AG09319 (cell line): ENCODE measurements around the gene KCNJ12.
A peak's percentile ranks its signal among the peaks of the same experiment; 100 is the strongest.
"Not testable (repeated sequence)": the region's sequence is repeated elsewhere in the genome, so short reads cannot be mapped to it uniquely, and the experiment has no call there.

Experiments
- DNase-seq: peaks from one replicate; pipeline ENCODE4 v3.0.0-alpha.2; 2010; ENCODE audit warnings: low read depth; ENCODE audit errors: extremely low read depth
- TF ChIP-seq, protein P1 (sequence below): IDR thresholded peaks from 2 replicates; pipeline ENCODE4 v1.5.1; 2011; ENCODE audit warnings: low read depth, mild to moderate bottlenecking, inconsistent platforms, low read length, moderate library complexity

The KCNJ12 gene

DNA sequence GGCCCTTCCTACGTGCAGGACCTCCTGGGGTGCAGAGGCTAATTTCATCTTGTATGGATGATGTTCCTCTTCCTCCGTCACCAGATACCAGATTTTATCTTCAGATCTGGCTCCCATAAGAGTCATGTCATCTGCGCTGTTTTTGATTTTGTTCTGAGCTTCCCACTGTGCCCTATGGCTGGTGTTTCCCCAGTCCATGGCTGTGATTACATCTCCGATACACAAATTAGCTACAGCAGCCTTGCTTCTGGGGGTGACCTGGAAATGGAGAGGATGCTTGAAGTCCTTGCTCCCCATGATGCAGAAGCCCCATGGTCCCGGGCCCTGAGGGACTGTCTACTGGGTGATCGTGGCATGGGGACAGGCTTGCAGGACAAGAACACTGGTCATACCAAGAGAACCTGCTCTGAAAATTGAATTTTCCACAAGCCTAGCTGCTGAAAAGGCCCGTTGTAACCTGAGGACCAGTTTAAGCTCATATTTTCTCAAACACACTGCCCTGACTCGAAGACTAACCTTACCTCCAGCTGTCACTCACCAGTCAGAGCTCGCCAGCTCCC lies 69.0 kb downstream of the KCNJ12 start:
- DNase-seq = no peak
- TF ChIP-seq, protein P1, sequence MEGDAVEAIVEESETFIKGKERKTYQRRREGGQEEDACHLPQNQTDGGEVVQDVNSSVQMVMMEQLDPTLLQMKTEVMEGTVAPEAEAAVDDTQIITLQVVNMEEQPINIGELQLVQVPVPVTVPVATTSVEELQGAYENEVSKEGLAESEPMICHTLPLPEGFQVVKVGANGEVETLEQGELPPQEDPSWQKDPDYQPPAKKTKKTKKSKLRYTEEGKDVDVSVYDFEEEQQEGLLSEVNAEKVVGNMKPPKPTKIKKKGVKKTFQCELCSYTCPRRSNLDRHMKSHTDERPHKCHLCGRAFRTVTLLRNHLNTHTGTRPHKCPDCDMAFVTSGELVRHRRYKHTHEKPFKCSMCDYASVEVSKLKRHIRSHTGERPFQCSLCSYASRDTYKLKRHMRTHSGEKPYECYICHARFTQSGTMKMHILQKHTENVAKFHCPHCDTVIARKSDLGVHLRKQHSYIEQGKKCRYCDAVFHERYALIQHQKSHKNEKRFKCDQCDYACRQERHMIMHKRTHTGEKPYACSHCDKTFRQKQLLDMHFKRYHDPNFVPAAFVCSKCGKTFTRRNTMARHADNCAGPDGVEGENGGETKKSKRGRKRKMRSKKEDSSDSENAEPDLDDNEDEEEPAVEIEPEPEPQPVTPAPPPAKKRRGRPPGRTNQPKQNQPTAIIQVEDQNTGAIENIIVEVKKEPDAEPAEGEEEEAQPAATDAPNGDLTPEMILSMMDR = no peak

GRCh38 chr17:21447552-21447951 lies 71.4 kb downstream of the KCNJ12 start:
- not testable (repeated sequence) for DNase-seq

DNA sequence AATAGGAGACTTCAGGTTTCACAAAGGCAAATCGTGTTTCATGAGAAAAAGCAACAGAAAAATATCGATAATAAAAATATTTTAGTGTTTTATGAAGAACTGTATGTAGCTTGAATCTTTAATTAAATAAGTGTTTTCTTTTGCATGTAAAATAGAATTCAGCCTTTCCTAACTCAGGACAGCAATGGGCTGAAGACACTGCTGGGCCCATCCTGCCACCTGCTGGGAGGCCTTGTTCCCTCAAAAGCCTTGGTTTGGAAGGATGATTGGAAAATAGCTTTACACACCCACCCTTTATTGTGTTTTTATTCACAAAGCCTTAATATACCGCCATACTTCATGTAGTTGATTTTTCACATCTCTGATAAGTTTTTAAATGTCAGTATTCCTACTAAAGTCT lies 73.7 kb downstream of the KCNJ12 start:
- TF ChIP-seq, protein P1 = peak; percentile 32
- DNase-seq = not testable (repeated sequence)

DNA sequence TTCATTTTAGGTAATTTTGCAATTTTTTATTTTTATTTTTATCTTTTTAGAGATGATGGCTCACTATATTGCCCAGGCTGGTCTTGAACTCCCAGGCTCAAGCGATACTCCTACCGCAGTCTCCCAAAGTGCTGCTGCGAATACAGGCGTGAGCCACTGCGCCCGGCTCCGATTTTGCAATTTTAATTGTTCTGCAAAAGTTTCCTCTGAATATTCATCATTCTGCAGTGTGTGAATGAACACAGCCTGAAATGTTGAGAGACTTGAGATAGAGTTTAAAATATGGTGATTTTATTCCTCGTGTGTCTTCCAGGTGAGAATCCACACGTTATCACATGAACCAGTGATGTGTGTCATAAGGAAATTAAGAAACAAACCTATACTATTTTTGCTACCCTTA lies 75.8 kb downstream of the KCNJ12 start:
- TF ChIP-seq, protein P1 = no peak
- no peak for DNase-seq

- TF ChIP-seq, protein P1 = peak; percentile 72
- peak; percentile 24 for DNase-seq
Measured at GRCh38 chr17:21452377-21453143, 76.4 kb downstream of the KCNJ12 start.

DNA sequence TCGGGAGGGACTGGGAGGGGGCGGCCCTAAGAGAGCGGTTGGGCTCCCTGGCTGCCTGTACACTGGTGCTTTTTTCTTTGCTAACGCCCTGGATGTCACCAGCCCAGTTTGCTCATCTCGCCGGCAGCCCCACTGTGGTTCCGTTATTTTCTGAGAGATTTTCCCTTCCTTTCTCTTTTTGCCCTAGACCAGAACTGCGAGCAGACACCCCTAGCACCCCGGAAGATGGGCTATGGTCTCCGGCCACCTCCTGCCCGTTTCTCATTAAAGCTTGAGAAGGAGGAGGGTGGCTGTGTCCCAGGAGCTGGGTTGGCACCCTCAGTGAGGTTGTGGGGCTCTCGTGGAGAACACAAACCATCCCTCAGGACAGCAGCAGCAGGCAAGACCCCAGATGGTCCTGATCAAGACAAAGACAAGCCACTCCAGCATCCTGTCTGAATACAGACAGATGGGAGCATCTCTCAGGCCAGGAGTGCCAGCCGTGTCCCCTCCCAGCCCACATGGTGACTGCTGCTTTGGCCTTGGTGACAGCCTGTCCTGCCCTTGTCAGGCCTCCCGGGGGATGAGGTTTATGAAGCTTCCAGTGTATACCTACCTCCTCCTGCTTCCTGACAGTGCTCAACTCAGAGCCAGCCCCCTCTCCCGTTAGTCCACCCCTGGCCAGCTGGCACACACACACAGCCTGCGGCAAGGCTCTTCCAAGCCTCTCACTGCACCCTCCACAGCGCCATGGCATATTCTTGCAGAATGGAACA lies 77.2 kb downstream of the KCNJ12 start:
- no peak for DNase-seq
- TF ChIP-seq, protein P1 = no peak

- DNase-seq = not testable (repeated sequence)
Measured at GRCh38 chr17:21454006-21454405, 77.8 kb downstream of the KCNJ12 start.

DNA sequence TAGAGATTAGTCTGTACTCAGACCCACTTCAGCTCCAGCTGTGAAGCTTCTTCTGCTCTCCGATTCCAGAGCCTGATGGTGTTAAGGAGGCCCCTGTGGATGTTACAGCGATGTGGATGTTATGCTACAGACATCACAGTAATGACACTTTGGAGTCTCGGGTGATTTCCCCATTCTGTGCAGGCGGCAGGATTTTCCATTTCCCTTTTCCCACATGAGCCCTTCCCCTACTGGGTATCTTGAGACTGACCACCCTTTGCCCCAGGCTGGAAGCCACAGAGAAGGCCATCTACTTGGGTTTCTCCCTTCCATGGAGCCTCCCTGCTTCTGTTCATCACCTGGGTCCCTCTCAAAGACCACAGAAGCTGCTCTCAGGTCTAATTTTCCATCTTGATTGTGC lies 78.3 kb downstream of the KCNJ12 start:
- no peak for DNase-seq
- TF ChIP-seq, protein P1 = no peak
